ENCODE results near the gene NR6A1. TPM values are rescaled to one million over a fixed set of nuclear protein-coding genes. Genes with fewer than 3 reads are reported as not detected.

Gene NR6A1
- total RNA-seq, 1 experiment from 2014 or later: 6.7 TPM

- intact Hi-C loops (cut with micrococcal nuclease; ENCODE audit: unreplicated experiment): loop anchor here (5.0 kb wide), 1 partner anchor 64 kb away; the partner anchor contains the start of gene PSMB7
- Mint-ChIP-seq H3K36me3 (ENCODE audit: insufficient read depth, unreplicated experiment) (no peaks in the 10 kb centered on the region), H3K4me1 (ENCODE audit: low read depth, unreplicated experiment) (peaks cover 6% of the 10 kb centered on the region), H3K27me3 (ENCODE audit: unreplicated experiment) (peaks cover 53% of the 10 kb centered on the region), H3K9me3 (ENCODE audit: low read depth, unreplicated experiment) (no peaks in the 10 kb centered on the region), H3K27ac (ENCODE audit: unreplicated experiment) (no peak overlapping the region), H3K4me3 (ENCODE audit: low read depth, unreplicated experiment) (no peak overlapping the region)
- TF ChIP-seq CTCF (IDR thresholded peaks at IDR 0.05; ENCODE audit: unreplicated experiment): no peak
- CTCF ChIA-PET: no interaction called here
- DNase-seq: no peak
- BruUV-seq (replicated peaks): no TSS peak
Observed at GRCh38 chr9:124481115-124481514, 290.0 kb downstream of the NR6A1 start.

- Mint-ChIP-seq H3K27ac (ENCODE audit: unreplicated experiment) (no peak overlapping the region), H3K4me3 (ENCODE audit: low read depth, unreplicated experiment) (no peak overlapping the region), H3K9me3 (ENCODE audit: low read depth, unreplicated experiment) (no peaks in the 10 kb centered on the region), H3K27me3 (ENCODE audit: unreplicated experiment) (peaks cover 49% of the 10 kb centered on the region), H3K36me3 (ENCODE audit: insufficient read depth, unreplicated experiment) (no peaks in the 10 kb centered on the region), H3K4me1 (ENCODE audit: low read depth, unreplicated experiment) (peaks cover 6% of the 10 kb centered on the region)
- intact Hi-C loops (cut with micrococcal nuclease; ENCODE audit: unreplicated experiment): loop anchor here (5.0 kb wide), 1 partner anchor 63 kb away; the partner anchor contains the start of gene PSMB7
- CTCF ChIA-PET: no interaction called here
- BruUV-seq (replicated peaks): no TSS peak
- peak; percentile 29 for DNase-seq
- no peak for TF ChIP-seq CTCF (IDR thresholded peaks at IDR 0.05; ENCODE audit: unreplicated experiment)
Observed at GRCh38 chr9:124480621-124480981, 290.5 kb downstream of the NR6A1 start.

- intact Hi-C loops (cut with micrococcal nuclease; ENCODE audit: unreplicated experiment): loop anchor here (5.0 kb wide), 1 partner anchor 63 kb away; the partner anchor contains the start of gene PSMB7
- no peak for TF ChIP-seq CTCF (IDR thresholded peaks at IDR 0.05; ENCODE audit: unreplicated experiment)
- no peak overlapping the region for H3K4me3 Mint-ChIP-seq (ENCODE audit: low read depth, unreplicated experiment)
- no peak overlapping the region for H3K27ac Mint-ChIP-seq (ENCODE audit: unreplicated experiment)
- H3K36me3 Mint-ChIP-seq (ENCODE audit: insufficient read depth, unreplicated experiment): no peaks in the 10 kb centered on the region
- CTCF ChIA-PET: no interaction called here
- H3K27me3 Mint-ChIP-seq (ENCODE audit: unreplicated experiment): peaks cover 43% of the 10 kb centered on the region
- H3K9me3 Mint-ChIP-seq (ENCODE audit: low read depth, unreplicated experiment): no peaks in the 10 kb centered on the region
- peaks cover 6% of the 10 kb centered on the region for H3K4me1 Mint-ChIP-seq (ENCODE audit: low read depth, unreplicated experiment)
- DNase-seq: no peak
- no TSS peak for BruUV-seq (replicated peaks)
Observed at GRCh38 chr9:124479947-124480620, 291.0 kb downstream of the NR6A1 start.

- TF ChIP-seq CTCF (IDR thresholded peaks at IDR 0.05; ENCODE audit: unreplicated experiment): no peak
- BruUV-seq (replicated peaks): no TSS peak
Observed at GRCh38 chr9:124479371-124479770, 291.7 kb downstream of the NR6A1 start.

More at GRCh38 chr9:124479371-124479770, 291.7 kb downstream of the NR6A1 start:
- H3K9me3 Mint-ChIP-seq (ENCODE audit: low read depth, unreplicated experiment): no peaks in the 10 kb centered on the region
- CTCF ChIA-PET: no interaction called here
- H3K36me3 Mint-ChIP-seq (ENCODE audit: insufficient read depth, unreplicated experiment): no peaks in the 10 kb centered on the region
- H3K4me3 Mint-ChIP-seq (ENCODE audit: low read depth, unreplicated experiment): no peak overlapping the region
- intact Hi-C loops (cut with micrococcal nuclease; ENCODE audit: unreplicated experiment): no loop called here
- peaks cover 6% of the 10 kb centered on the region for H3K4me1 Mint-ChIP-seq (ENCODE audit: low read depth, unreplicated experiment)
- H3K27ac Mint-ChIP-seq (ENCODE audit: unreplicated experiment): no peak overlapping the region
- no peak for DNase-seq
- peaks cover 48% of the 10 kb centered on the region for H3K27me3 Mint-ChIP-seq (ENCODE audit: unreplicated experiment)

Measured in Calu3 (cell line).